Panc1 (cell line): ENCODE measurements around the gene ABCC4.

Source experiments
- CTCF ChIP-seq: fragments of 450-650 bp; IDR thresholded peaks from 2 replicates; pipeline ENCODE4 v1.5.1; 2017; ENCODE audit warnings: mild to moderate bottlenecking
- POLR2AphosphoS5 ChIP-seq: IDR thresholded peaks from 2 replicates; pipeline ENCODE4 v1.6.1; 2012; ENCODE audit warnings: mild to moderate bottlenecking, low read depth, low read length, moderate library complexity
- REST ChIP-seq, 2 experiments: IDR thresholded peaks; 2 replicates each; pipeline ENCODE4 v1.6.1; 2011 to 2012; ENCODE audit warnings: low read depth in 2 of 2, control low read depth in 1 of 2, low read length in 1 of 2, mild to moderate bottlenecking in 1 of 2, moderate library complexity in 1 of 2; ENCODE audit not compliant: insufficient read depth in 1 of 2
- TCF7L2 ChIP-seq: IDR thresholded peaks from 2 replicates; pipeline ENCODE4 v1.6.1; 2011; ENCODE audit warnings: mild to moderate bottlenecking, low read depth, low read length, inconsistent platforms

GRCh38 chr13:95137096-95137495, 164.2 kb downstream of the ABCC4 start:
- TF ChIP-seq TCF7L2 (no peak), CTCF (no peak), REST (IDR thresholded peaks at IDR 0.05; ENCODE audit: insufficient read depth in 1 of 2, low read depth in 2 of 2, low read length in 1 of 2) (no peak), POLR2AphosphoS5 (no peak)
